Measurements from ENCODE around the gene CLCN2.
"Not testable (repeated sequence)": the region's sequence is repeated elsewhere in the genome, so short reads cannot be mapped to it uniquely, and the experiment has no call there.

DNA sequence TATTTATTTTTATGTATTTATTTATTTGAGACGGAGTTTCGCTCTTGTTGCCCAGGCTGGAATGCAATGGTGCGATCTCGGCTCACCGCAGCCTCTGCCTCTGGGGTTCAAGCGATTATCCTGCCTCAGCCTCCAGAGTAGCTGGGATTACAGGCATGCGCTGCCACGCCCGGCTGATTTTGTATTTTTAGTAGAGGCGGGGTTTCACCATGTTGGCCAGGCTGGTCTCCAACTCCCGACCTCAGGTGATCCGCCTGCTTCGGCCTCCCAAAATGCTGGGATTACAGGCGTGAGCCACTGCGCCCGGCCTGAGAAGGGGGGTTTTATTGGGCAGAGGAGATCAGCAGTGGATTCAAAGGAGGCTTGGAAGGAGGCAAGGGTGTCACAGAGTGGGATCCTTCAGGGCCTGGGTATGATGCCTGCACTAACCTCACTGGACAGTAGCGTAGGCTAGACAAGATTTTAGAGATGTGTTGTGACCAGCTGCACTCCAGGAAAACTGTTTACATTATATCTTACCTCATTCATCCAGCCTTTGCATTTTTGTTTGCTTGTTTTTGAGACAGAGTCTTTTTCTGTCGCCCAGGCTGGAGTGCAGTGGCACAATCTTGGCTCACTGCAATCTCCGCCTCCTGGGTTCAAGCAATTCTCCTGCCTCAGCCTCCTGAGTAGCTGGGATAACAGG lies 21.8 kb downstream of the CLCN2 start:
- TF ChIP-seq, protein P1, sequence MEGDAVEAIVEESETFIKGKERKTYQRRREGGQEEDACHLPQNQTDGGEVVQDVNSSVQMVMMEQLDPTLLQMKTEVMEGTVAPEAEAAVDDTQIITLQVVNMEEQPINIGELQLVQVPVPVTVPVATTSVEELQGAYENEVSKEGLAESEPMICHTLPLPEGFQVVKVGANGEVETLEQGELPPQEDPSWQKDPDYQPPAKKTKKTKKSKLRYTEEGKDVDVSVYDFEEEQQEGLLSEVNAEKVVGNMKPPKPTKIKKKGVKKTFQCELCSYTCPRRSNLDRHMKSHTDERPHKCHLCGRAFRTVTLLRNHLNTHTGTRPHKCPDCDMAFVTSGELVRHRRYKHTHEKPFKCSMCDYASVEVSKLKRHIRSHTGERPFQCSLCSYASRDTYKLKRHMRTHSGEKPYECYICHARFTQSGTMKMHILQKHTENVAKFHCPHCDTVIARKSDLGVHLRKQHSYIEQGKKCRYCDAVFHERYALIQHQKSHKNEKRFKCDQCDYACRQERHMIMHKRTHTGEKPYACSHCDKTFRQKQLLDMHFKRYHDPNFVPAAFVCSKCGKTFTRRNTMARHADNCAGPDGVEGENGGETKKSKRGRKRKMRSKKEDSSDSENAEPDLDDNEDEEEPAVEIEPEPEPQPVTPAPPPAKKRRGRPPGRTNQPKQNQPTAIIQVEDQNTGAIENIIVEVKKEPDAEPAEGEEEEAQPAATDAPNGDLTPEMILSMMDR (IDR thresholded peaks at IDR 0.05; ENCODE audit: low read depth, low read length) = not testable (repeated sequence)
- not testable (repeated sequence) for TF ChIP-seq POLR2A (IDR thresholded peaks at IDR 0.05; ENCODE audit: extremely low read depth, insufficient read length); MYC (IDR thresholded peaks at IDR 0.05; ENCODE audit: low read depth, low read length)

All from NB4 (cell line).